Gastrocnemius medialis (tissue), 4 donors: Measurements from ENCODE around the gene SLX9.

Experiments used
- POLR2A ChIP-seq, 2 donors: fragments of 450-650 bp; IDR thresholded peaks; one replicate each; pipeline ENCODE4 v1.6.1; 2017; ENCODE audit warnings: antibody characterized with exemption in 2 of 2, mild to moderate bottlenecking in 2 of 2, moderate library complexity in 2 of 2
- TF ChIP-seq, protein P1 (sequence below), 5 experiments: fragments of 450-650 bp in 3 of 5; fragments of 200-600 bp in 2 of 5; sonication (generic) in 2 of 5; IDR thresholded peaks in 4 of 5; conservative IDR thresholded peaks in 1 of 5; 1 replicate in 4 of 5; 2 replicates in 1 of 5; pipeline ENCODE4 v1.5.1; 2016 to 2019; ENCODE audit warnings: antibody characterized with exemption in 5 of 5, mild to moderate bottlenecking in 3 of 5, moderate library complexity in 3 of 5

DNA sequence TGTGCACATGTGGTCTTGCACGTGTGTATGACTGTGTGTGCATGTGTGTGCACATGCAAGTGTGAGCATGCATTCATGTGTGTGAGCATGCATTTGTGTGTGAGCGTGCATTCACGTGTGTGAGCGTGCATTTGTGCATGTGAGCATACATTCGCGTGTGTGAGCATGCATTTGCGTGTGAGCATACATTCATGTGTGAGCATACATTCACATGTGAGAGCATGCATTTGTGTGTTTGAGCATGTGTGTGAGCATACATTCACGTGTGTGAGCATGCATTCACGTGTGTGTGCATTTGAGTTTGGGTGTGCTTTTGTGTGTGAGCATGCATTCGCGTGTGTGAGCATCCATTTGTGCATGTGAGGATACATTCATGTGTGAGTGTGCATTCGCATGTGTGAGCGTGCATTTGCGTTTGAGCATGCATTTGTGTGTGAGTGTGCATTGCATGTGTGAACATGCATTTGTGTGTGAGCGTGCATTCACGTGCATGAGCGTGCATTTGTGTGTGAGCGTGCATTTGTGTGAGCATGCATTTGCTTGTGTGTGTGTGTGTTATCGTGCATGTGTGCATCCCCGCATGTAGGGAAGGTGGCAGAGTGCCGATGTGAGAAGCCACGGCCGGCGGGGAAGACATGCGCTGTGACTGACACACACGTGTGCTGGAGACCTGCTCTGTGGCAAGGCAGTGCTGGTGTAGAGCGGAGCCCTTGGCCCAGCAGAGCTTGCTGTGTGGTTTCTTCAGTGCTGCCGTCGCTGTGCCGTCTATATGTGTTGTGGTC is 37.4 kb upstream of the SLX9 start:
- TF ChIP-seq, protein P1, sequence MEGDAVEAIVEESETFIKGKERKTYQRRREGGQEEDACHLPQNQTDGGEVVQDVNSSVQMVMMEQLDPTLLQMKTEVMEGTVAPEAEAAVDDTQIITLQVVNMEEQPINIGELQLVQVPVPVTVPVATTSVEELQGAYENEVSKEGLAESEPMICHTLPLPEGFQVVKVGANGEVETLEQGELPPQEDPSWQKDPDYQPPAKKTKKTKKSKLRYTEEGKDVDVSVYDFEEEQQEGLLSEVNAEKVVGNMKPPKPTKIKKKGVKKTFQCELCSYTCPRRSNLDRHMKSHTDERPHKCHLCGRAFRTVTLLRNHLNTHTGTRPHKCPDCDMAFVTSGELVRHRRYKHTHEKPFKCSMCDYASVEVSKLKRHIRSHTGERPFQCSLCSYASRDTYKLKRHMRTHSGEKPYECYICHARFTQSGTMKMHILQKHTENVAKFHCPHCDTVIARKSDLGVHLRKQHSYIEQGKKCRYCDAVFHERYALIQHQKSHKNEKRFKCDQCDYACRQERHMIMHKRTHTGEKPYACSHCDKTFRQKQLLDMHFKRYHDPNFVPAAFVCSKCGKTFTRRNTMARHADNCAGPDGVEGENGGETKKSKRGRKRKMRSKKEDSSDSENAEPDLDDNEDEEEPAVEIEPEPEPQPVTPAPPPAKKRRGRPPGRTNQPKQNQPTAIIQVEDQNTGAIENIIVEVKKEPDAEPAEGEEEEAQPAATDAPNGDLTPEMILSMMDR (IDR thresholded peaks at IDR 0.05 in 4 of 5, conservative IDR thresholded peaks at IDR 0.05 in 1 of 5) = no peak
- TF ChIP-seq POLR2A (IDR thresholded peaks at IDR 0.05) = no peak
